NCI-H69 (cell line): Measurements from ENCODE around the gene ACSS2.
"Not testable (repeated sequence)": the region's sequence is repeated elsewhere in the genome, so short reads cannot be mapped to it uniquely, and the experiment has no call there.

ENCODE experiments used
- DNase-seq: peaks from one replicate; lab custom pipeline; 2025; lab: John Stamatoyannopoulos, UW

The ACSS2 gene

GRCh38 chr20:34873583-34874093 is 2.8 kb upstream of the ACSS2 start:
- no peak for DNase-seq

GRCh38 chr20:34874094-34874654 is 2.2 kb upstream of the ACSS2 start:
- DNase-seq: peak; percentile 89

- DNase-seq: peak; percentile 99
These were observed 588 bp upstream of the ACSS2 start for GRCh38 chr20:34875642-34876405.

- no peak for DNase-seq
These were observed 3.9 kb downstream of the ACSS2 start for GRCh38 chr20:34880215-34880850.

GRCh38 chr20:34880971-34881370 is 4.6 kb downstream of the ACSS2 start:
- not testable (repeated sequence) for DNase-seq

GRCh38 chr20:34881689-34882088 is 5.3 kb downstream of the ACSS2 start:
- no peak for DNase-seq

- DNase-seq: no peak
These were observed 6.8 kb downstream of the ACSS2 start for GRCh38 chr20:34883087-34883688.

- DNase-seq: no peak
These were observed 7.4 kb downstream of the ACSS2 start for GRCh38 chr20:34883809-34884208.

- no peak for DNase-seq
These were observed 7.8 kb downstream of the ACSS2 start for GRCh38 chr20:34884260-34884659.

- no peak for DNase-seq
These were observed 9.7 kb downstream of the ACSS2 start for GRCh38 chr20:34886122-34886521.

GRCh38 chr20:34887023-34887422 is 10.6 kb downstream of the ACSS2 start:
- no peak for DNase-seq

- no peak for DNase-seq
These were observed 12.1 kb downstream of the ACSS2 start for GRCh38 chr20:34888468-34888867.

- DNase-seq: no peak
These were observed 15.0 kb downstream of the ACSS2 start for GRCh38 chr20:34891166-34892062.

GRCh38 chr20:34892671-34893070 is 16.3 kb downstream of the ACSS2 start:
- DNase-seq: no peak

GRCh38 chr20:34894723-34895122 is 18.3 kb downstream of the ACSS2 start:
- DNase-seq: no peak

- no peak for DNase-seq
These were observed 19.1 kb downstream of the ACSS2 start for GRCh38 chr20:34895465-34895864.

GRCh38 chr20:34896086-34896621 is 19.7 kb downstream of the ACSS2 start:
- no peak for DNase-seq

GRCh38 chr20:34898129-34898528 is 21.7 kb downstream of the ACSS2 start:
- not testable (repeated sequence) for DNase-seq

- not testable (repeated sequence) for DNase-seq
These were observed 22.3 kb downstream of the ACSS2 start for GRCh38 chr20:34898731-34899130.

GRCh38 chr20:34904202-34904621 is 27.8 kb downstream of the ACSS2 start:
- DNase-seq: no peak
